HG03095 (cell line): ENCODE measurements around the gene GBP5.
"Not testable (repeated sequence)": the region's sequence is repeated elsewhere in the genome, so short reads cannot be mapped to it uniquely, and the experiment has no call there.

ENCODE experiments used
- ATAC-seq: cut with Tn5 transposase; IDR thresholded peaks from one replicate; pipeline ENCODE4 v1.9.1; 2021; ENCODE audit warnings: moderate library complexity; ENCODE audit not compliant: unreplicated experiment

GBP5 gene

DNA sequence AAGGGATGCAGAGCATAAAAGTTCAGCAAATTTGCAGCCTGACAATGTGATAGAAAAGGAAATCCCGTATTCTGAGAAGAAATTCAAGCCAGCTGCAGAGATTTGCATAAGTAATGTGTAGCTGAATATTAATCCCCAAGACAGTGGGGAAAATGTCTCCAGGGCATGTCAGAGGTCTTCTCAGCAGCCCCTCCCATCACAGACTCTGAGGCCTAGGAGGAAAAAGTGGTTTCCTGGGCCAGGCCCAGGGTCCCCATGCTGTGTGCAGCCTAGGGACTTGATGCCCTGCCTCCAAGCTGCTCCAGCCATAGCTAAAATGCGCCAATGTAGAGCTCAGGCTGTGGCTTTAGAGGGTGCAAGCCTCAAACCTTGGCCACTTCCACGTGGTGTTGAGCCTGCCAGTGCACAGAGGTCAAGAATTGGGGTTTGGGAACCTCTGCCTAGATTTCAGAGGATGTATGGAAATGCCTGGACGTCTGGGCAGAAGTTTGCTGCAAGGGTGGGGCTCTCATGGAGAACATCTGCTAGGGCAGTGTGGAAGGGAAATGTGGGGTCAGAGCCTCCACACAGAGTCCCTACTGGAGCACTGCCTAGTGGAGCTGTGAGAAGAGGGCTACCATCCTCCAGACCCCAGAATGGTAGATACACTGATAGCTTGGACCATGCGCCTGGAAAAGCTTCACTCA, 11.6 kb upstream of the GBP5 start:
- ATAC-seq = not testable (repeated sequence)

GRCh38 chr1:89280766-89281165, 8.1 kb upstream of the GBP5 start:
- no peak for ATAC-seq

DNA sequence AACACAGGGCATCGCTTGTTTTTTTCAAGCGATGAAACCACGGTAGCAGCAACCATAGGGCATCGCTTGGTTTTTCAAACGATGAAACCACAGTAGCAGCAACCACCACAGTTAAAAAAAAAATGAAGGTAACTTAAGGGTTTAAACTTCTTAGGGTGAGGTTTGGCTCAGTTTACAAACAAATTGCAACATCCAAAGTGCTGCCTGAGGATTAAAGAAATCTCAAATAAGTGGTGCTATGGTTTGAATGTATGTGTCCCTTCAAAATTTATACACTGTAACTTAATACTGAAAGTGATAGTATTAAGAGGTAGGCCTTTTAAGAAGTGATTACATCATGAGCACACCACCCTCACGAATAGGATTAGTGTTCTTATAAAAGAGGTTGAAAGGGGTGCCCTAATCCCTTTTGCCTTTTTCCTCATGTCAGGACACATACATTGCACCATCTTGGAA, 6.4 kb upstream of the GBP5 start:
- no peak for ATAC-seq

GRCh38 chr1:89277725-89278124, 5.1 kb upstream of the GBP5 start:
- no peak for ATAC-seq

- ATAC-seq = no peak
These were observed 4.0 kb upstream of the GBP5 start for GRCh38 chr1:89276690-89277089.

DNA sequence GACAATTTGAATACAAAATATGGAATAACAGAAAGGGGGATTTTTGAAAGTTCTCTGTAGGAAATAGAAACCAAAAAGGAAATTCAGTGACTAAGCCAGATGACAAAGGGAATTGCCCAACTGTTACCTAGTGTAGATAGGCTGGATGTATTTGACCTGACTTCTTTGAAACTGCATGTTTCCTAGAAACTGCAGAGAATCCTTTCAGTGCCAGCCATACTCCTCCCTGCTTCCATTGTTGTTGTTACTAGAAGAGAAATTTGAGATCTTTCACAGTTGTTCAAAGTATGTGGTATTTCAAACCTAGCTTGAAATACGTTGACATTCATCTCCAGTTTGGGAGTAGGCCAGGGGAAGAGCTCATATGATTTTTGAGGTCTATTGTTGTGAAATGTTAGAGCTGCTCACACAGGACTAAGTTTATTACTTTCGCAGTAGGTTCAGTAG, 1.8 kb upstream of the GBP5 start:
- no peak for ATAC-seq

- no peak for ATAC-seq
These were observed 691 bp upstream of the GBP5 start for GRCh38 chr1:89273324-89273778.

DNA sequence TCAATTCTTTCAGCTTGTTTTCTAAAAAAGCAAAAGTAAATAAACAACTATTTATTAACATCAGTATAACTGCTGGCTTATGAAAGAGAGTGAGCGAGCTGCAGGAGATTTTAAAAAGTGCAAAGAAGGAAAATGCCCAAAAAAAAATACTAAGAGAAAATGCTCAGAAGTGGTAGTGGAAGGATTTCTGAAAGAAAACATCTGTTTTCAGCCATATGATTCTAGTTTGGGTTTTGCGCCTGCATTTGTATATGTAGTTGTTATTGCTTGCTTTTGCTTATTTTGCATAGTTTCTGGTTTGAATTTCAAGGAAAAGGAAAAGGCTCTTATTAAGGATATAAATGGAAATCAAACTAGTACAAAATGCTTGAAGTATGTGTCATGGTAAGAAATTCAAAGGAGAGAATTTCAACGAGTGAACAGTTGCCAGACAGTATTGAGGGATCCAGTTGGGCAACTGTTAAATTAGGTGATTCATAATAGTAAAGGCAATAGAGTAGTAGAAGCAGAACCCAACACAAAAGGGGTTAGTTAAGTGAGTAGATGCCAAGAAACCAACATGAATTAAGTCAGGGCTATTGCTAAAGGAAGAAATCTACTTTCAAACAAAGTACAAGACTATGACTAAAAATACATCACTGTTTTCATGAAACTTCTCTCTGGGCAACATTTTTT, 1.2 kb downstream of the GBP5 start:
- no peak for ATAC-seq

GRCh38 chr1:89270423-89270822, 2.2 kb downstream of the GBP5 start:
- ATAC-seq = no peak

DNA sequence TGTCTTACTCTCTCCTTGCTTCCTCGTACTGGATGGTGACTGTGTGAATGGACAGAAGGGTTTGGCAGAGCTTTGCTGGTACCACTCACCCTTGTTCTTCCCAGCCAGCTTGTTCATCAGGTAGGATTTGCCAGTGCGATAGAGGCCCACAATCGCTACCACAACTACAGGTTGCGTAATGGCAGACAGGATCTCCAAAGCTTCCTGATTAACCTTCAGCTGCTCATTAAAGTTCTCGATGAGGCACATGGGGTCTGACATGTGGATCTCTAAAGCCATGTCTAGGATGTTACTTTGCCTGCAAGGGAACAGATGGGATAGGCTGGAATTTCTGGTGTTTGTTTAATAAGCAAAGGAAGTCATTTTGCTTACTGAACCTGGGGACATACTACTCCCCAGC, 3.4 kb downstream of the GBP5 start:
- no peak for ATAC-seq

- no peak for ATAC-seq
These were observed 10.0 kb downstream of the GBP5 start for GRCh38 chr1:89262643-89263042.

DNA sequence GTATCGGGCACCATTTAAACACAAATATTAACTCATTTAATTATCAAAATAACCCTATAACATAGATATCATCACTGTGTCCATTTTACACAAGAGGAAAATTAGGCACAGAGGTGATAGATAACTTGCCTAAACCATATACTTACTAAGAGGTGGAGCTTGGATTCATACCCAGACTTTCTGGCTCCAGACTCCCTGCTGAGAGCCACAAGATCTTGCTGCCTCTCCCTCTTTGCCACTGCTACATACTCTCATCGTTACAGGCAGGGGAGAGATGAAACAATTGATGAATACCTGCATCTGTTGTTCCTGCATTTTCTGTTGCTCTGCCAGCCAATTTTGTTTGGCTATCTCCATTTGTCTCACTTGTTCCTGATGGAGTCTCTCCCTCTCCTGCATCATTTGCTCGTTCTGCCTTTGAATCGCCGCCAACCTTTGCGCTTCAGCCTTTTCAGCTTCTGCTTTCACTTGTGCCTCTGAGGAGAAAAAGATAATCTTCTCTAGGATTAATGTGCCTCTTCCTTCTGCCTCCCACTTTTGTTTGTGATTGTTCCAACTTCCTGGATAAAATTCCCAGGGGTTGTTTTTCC, 10.6 kb downstream of the GBP5 start:
- no peak for ATAC-seq

DNA sequence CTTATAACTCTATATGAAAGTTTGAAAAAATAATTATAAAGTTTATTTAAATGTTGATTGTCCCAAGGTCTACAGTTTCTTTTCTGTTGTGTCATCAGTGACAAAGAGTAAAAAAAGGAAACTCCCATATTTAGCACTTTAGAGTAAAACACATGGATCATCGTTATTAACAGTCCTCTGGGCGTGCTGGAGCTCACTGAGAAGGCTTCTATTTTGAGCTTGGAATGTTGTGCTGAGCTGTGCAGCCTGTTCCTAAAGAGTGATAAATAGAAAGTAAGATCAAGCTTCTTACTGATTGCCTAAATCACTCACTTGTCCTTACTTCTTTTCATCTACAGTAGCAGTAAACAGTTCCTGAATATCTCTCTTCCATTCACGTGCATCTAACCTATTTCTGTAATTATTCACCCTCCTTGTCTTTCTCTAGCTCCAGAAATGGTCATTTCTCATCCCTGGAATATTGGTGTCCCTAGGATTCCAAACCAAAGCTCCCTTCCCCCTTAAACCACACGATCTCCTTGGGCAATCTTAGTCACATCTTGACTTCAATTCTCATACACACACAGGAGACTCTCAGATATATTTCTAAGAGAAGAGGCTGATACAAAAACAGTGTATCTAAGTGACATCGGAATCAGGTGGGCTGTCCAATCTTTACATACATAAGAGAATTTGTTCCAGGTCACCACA, 11.9 kb downstream of the GBP5 start:
- no peak for ATAC-seq

DNA sequence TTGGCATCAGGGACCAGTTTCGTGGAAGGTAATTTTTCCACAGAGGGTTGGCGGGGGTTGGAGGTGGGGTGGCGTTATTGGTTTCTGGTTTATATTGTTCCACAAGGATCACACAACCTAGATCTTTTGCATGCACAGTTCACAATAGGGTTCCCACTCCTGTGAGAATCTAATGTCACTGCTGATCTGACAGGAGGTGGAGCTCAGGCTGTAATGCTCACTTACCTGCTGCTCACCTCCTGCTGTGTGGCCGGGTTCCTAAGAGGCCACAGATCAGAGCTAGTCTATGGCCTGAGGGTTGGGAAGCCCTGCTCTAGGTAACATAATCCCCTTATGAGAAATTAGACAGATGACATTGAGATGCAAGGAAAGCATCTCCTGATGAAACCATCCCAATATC, 12.6 kb downstream of the GBP5 start:
- no peak for ATAC-seq

- no peak for ATAC-seq
These were observed 13.2 kb downstream of the GBP5 start for GRCh38 chr1:89259283-89259971.

GRCh38 chr1:89257041-89257440, 15.6 kb downstream of the GBP5 start:
- ATAC-seq = no peak

GRCh38 chr1:89255581-89255980, 17.1 kb downstream of the GBP5 start:
- ATAC-seq = not testable (repeated sequence)

DNA sequence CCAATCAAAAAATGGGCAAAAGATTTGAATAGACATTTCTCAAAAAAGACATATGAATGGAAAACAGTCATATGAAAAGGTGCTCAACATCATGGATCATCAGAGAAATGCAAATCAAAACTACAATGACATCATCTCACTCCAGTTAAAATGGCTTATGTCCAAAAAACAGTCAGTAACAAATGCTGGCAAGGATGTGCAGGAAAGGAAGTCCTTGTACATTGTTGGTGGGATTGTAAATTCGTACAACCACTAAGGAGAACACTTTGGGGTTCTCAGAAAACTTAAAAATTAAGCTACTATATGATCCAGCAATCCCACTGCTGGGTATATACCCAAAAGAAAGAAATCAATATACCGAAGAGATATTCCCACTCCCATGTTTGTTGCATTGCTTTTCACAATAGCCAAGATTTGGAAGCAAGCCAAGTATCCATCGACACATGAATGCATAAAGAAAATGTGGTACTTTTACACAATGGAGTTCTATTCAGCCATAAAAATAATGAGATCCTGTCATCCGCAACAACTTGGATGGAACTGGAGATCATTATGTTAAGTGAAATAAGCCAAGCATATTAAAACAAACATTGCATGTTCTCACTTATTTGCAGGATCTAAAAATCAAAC, 17.9 kb downstream of the GBP5 start:
- ATAC-seq = no peak

DNA sequence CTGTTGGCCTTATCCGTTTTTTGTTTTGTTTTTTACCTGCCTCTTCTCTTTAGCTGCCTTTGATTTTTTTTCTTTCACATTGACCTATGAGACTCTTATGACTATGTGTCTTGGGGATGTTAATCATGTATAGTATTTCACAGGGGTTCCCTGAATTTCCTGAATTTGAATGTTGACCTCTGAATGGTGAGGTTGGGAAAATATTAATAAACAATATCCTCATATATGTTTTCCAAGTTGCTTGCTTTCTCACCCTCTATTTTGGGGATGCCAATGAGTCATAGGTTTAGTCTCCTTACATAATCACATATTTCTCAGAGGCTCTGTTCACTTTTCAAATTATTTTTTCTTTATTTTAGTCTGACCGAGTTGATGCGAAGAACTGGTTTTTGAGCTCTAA, 29.6 kb downstream of the GBP5 start:
- no peak for ATAC-seq
